CD4-positive, alpha-beta T cell treated with Interleukin-17A for 4 hours (primary cell): Measurements from ENCODE around the gene AP1S1.
"Not testable (repeated sequence)": the region's sequence is repeated elsewhere in the genome, so short reads cannot be mapped to it uniquely, and the experiment has no call there.

ENCODE experiments used
- DNase-seq: peaks from one replicate; pipeline ENCODE4 v3.0.0-alpha.2; 2020; ENCODE audit warnings: mixed read lengths

The AP1S1 gene

DNA sequence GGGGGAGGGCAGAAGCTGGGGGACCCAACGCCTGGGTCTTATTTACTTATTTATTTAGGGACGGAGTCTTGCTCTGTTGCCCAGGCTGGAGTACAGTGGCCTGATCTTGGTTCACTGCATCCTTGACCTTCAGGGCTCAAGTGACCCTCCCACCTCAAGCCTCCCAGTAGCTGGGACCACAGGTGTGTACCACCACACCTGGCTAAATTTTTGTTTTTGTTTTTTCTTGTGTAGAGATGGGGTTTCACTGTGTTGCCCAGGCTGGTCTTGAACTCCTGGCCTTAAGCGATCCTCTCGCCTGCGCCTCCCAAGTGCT lies 48.3 kb downstream of the AP1S1 start:
- no peak for DNase-seq

DNA sequence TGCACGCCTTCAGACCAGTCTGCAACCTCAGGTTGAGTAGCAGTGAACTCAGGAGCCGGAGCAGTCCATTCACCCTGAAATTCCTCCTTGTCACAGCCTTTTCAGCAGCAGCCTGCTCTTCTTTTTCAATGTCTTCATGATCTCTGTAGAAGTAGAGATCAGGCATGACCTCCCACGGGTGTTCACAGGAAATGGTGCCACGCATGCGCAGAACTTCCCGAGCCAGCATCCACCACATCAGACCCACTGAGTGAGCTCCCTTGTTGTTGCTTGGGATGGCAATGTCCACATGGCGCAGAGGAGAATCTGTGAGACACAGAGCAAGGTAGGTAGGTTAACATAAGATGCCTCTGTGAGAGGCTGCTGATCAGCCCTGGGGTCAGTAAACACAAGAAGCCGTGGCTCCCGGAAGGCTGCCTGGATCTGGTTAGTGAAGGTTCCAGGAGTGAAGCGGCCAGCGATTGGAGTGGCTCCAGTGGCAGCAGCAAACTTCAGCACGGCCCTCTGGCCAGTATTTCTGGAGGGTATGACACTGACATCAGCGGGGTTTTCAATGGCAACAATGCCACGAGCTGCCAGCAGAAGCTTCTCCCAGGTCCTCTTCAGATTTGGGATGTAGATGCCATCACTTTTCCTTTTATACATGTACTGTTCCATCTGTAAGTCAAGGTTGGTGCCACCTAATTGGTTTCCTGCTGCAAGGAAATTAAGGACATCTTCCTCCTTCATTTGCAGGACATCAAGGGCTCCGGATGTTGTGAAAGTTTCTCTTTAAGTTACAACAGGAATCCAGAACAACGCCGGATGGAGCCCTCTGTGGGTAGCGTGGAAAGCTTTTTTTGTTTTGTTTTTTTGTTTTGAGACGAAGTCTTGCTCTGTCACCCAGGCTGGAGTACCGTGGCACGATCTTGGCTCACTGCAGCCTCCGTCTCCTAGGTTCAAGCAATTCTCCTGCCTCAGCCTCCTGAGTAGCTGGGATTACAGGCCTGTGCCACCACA lies 49.8 kb downstream of the AP1S1 start:
- not testable (repeated sequence) for DNase-seq

DNA sequence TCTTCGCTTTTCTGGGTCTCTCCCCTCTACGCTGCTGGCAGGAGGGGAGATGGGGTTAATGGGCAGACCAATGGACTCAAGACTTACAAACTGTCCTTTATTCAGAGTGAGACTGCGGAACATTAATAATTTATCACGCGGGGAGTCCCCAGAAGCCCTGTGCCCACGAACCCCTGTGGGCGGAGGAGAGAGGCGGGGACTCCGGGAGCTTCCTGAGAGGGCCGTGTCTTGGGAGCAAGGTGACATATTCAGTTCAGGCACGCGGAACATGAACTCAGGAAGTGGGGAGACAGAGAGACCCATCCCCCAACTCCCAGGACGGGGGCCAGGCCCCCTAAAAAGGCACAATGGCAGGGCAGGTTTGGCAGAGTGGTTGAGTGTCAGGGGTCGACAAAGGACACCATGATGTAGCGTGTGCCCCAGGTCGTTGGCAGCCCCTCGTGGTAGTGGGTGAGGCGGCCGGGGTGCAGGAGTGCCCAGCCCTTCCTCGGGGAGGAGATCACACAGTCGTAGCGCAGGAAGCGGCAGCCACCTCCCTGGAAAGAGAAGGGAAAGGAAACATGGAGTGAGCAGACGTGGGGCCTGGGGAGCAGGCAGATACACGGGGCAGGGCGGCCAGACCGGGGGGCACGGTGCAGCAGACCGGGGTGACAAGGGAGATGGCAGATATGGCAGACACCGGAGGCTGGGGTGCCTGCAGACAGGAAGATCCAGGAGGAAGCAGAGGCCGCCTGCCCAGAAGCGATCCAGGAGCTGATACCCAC lies 51.8 kb downstream of the AP1S1 start:
- no peak for DNase-seq

DNA sequence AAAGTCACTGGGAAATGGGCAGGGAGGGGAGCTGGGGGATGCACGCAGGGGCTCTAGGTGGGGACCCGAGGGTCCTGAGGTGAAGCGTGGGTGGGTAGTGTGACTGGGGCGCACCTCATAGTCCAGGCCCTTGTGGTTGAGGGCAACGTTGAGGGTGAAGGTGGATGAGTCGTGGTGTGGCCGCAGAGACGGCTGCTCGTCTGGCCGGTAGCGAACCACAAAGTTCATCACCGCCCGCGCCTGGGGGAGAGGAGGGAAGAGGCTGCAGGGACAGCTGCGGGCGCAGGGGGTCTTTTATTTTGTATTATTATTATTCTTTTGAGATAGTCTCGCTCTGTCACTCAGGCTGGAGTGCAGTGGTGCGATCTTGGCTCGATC lies 52.4 kb downstream of the AP1S1 start:
- no peak for DNase-seq

DNA sequence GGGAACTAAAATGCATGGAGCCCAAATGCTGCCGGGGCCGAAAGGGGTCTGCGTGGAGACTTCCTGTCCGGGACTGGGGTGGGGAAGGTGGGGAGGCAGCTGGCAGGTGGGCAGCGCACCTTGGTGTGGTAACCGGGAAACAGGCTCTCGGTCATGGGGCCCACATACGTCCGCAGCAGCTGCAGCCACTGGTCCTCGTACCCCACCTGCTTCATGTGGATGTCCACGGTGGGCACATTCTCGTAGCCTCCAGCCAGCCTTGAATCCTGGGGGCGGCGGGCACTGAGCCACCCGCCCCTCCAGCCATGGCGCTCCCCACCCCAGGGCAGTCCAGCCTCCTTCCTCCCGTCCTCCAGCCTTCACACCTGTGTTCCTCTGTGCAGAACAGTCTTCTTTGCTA lies 53.2 kb downstream of the AP1S1 start:
- no peak for DNase-seq

DNA sequence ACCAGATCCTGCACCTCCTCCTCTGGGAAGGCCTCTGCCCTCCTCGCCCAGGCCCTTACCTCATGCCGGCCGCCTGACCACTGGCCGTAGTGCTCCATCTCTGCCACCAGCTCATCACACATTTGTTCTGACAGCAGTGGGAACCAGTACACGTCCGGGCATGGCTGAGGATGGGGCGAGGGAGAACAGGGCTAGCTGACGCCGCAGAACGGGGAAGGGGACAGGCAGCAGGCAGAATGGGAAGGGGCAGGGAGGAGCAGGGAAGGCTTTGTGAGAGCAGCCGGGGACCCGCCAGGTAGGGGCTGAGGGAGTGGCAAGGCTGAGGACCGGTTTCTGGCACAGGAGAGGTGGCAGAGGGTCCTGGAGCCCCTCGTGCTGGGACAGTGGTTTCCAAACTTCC lies 54.5 kb downstream of the AP1S1 start:
- DNase-seq: no peak

DNA sequence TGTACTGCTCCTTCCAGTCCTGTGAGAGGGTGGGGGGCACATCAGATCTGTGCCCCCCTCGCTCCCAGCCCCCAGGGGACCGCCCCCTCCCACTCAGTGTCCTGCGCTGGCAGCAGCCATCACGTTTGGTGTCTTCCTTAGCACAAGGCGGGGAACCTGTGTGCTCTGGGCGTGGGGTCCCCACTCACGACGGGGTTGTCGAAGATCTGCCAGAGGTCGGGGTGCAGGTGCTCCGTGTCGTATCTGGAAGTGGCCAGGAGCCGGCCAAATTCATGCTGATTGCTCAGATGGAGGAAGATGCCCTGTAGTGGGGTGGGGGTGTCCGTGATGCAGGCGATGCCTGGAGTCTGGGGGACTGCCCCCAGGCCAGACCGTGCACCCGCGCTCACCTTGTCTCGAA lies 55.9 kb downstream of the AP1S1 start:
- no peak for DNase-seq
